Mesenchymal stem cell (in vitro differentiated cells and primary cell): Measurements from ENCODE around the gene DIS3L2.

ENCODE experiments used
- DNase-seq: peaks from one replicate; pipeline ENCODE4 v3.0.0-alpha.2; 2013
- H2AFZ ChIP-seq: one replicate; pipeline ENCODE4 v1.6.1; 2013; ENCODE audit warnings: low read depth, mild to moderate bottlenecking, control low read depth, inconsistent platforms, low read length, moderate library complexity
- H2AK5ac ChIP-seq: 2 replicates; pipeline ENCODE4 v1.6.1; 2013; ENCODE audit warnings: low read length, moderate library complexity, mild to moderate bottlenecking, inconsistent platforms; ENCODE audit not compliant: severe bottlenecking
- H2BK120ac ChIP-seq: one replicate; pipeline ENCODE4 v1.6.1; 2013; ENCODE audit warnings: low read depth, mild to moderate bottlenecking, inconsistent platforms, low read length, moderate library complexity
- H2BK12ac ChIP-seq, 2 experiments: one replicate each; pipeline ENCODE4 v1.6.1; 2013; ENCODE audit warnings: inconsistent platforms in 2 of 2, low read length in 2 of 2, mild to moderate bottlenecking in 2 of 2, moderate library complexity in 2 of 2, control low read depth in 1 of 2
- H2BK15ac ChIP-seq: one replicate; pipeline ENCODE4 v1.6.1; 2013; ENCODE audit warnings: mild to moderate bottlenecking, low read depth, inconsistent platforms; ENCODE audit not compliant: poor library complexity, severe bottlenecking
- H2BK5ac ChIP-seq: 2 replicates; pipeline ENCODE4 v1.6.1; 2013; ENCODE audit warnings: low read depth, mild to moderate bottlenecking, low read length, control low read depth, inconsistent platforms; ENCODE audit not compliant: poor library complexity, severe bottlenecking
- H3K14ac ChIP-seq, 2 experiments: one replicate each; pipeline ENCODE4 v1.6.1; 2013; ENCODE audit warnings: inconsistent platforms in 2 of 2, low read length in 2 of 2, control low read depth in 1 of 2, mild to moderate bottlenecking in 1 of 2, moderate library complexity in 1 of 2
- H3K18ac ChIP-seq, 2 experiments: one replicate each; pipeline ENCODE4 v1.6.1; 2013; ENCODE audit warnings: inconsistent platforms in 2 of 2, low read length in 2 of 2, control low read depth in 1 of 2, low read depth in 1 of 2, mild to moderate bottlenecking in 1 of 2
- H3K23ac ChIP-seq, 2 experiments: one replicate each; pipeline ENCODE4 v1.6.1; 2013; ENCODE audit warnings: inconsistent platforms in 2 of 2, low read length in 2 of 2, mild to moderate bottlenecking in 2 of 2, moderate library complexity in 2 of 2, control low read depth in 1 of 2
- H3K27ac ChIP-seq: 2 replicates; pipeline ENCODE4 v1.5.1; 2013; ENCODE audit warnings: mild to moderate bottlenecking, moderate library complexity, low read length, control low read depth, inconsistent platforms; ENCODE audit not compliant: poor library complexity, severe bottlenecking
- H3K27me3 ChIP-seq, 2 experiments: 2 replicates each; pipeline versions ENCODE4 v1.6.1 to v1.7.0; 2013; ENCODE audit warnings: low read length in 2 of 2, mild to moderate bottlenecking in 2 of 2, moderate library complexity in 2 of 2, control low read depth in 1 of 2, inconsistent platforms in 1 of 2; ENCODE audit not compliant: control insufficient read depth in 1 of 2, insufficient read depth in 1 of 2
- H3K36me3 ChIP-seq, 2 experiments: 2 replicates each; pipeline versions ENCODE4 v1.6.1 to v1.7.0; 2013; ENCODE audit warnings: low read length in 2 of 2, control low read depth in 1 of 2, inconsistent platforms in 1 of 2, low read depth in 1 of 2, mild to moderate bottlenecking in 1 of 2; ENCODE audit not compliant: insufficient read depth in 2 of 2, control insufficient read depth in 1 of 2
- H3K4ac ChIP-seq, 2 experiments: one replicate each; pipeline ENCODE4 v1.6.1; 2013; ENCODE audit warnings: inconsistent platforms in 2 of 2, low read length in 2 of 2, mild to moderate bottlenecking in 2 of 2, moderate library complexity in 2 of 2, control low read depth in 1 of 2, low read depth in 1 of 2
- H3K4me1 ChIP-seq: 2 replicates; pipeline ENCODE4 v1.6.1; 2013; ENCODE audit warnings: low read depth, low read length, control low read depth; ENCODE audit not compliant: control insufficient read depth, insufficient read depth
- H3K4me2 ChIP-seq: 2 replicates; pipeline ENCODE4 v1.6.1; 2013; ENCODE audit warnings: low read length, mild to moderate bottlenecking, inconsistent platforms; ENCODE audit not compliant: poor library complexity, severe bottlenecking
- H3K4me3 ChIP-seq, 2 experiments: 2 replicates each; pipeline versions ENCODE4 v1.5.1 to v1.7.0; 2013; ENCODE audit warnings: low read length in 2 of 2, mild to moderate bottlenecking in 2 of 2, control low read depth in 1 of 2, low read depth in 1 of 2; ENCODE audit not compliant: insufficient read depth in 1 of 2
- H3K79me1 ChIP-seq: replicated peaks from 2 replicates; pipeline ENCODE4 v1.6.1; 2013; ENCODE audit warnings: mild to moderate bottlenecking, control low read depth, low read length, inconsistent platforms; ENCODE audit not compliant: poor library complexity, severe bottlenecking
- H3K9ac ChIP-seq: 2 replicates; pipeline ENCODE4 v1.7.0; 2013; ENCODE audit warnings: mild to moderate bottlenecking, low read length, moderate library complexity
- H3K9me3 ChIP-seq: 2 replicates; pipeline ENCODE4 v1.7.0; 2013; ENCODE audit warnings: mild to moderate bottlenecking, low read length; ENCODE audit not compliant: control insufficient read depth
- H4K8ac ChIP-seq: one replicate; pipeline ENCODE4 v1.6.1; 2013; ENCODE audit warnings: inconsistent platforms, mild to moderate bottlenecking, low read length, moderate library complexity
- H4K91ac ChIP-seq: one replicate; pipeline ENCODE4 v1.6.1; 2013; ENCODE audit warnings: mild to moderate bottlenecking, low read length, inconsistent platforms
- WGBS: methylation state at CpG from one replicate; pipeline ENCODE4 v1.1.7; 2013; ENCODE audit warnings: mixed read lengths; 5-methylcytosine and 5-hydroxymethylcytosine counted together

DIS3L2 gene

GRCh38 chr2:232120911-232121310 is 159.4 kb downstream of the DIS3L2 start:
- Histone ChIP-seq H2AK5ac (no peak overlapping the region), H2AFZ (no peak overlapping the region), H3K9me3 (no peaks in the 10 kb centered on the region), H3K27ac (no peak overlapping the region), H3K27me3 (no peaks in the 10 kb centered on the region), H2BK12ac (no peak overlapping the region), H4K91ac (no peak overlapping the region), H3K14ac (no peak overlapping the region), H3K79me1 (peaks cover 11% of the 10 kb centered on the region), H4K8ac (no peak overlapping the region), H3K9ac (no peak overlapping the region), H2BK120ac (no peak overlapping the region), H3K4me1 (no peaks in the 10 kb centered on the region), H3K4me2 (no peak overlapping the region), H3K4ac (no peak overlapping the region), H3K4me3 (no peak overlapping the region), H2BK15ac (no peak overlapping the region), H3K36me3 (no peaks in the 10 kb centered on the region), H3K23ac (no peak overlapping the region), H2BK5ac (no peak overlapping the region), H3K18ac (no peak overlapping the region)
- DNase-seq, result no peak

- H3K36me3 ChIP-seq, result no peaks in the 10 kb centered on the region
- DNase-seq, result no peak
- H3K14ac ChIP-seq, result no peak overlapping the region
- no peak overlapping the region for H2BK15ac ChIP-seq
- no peak overlapping the region for H3K27ac ChIP-seq
- H3K4me3 ChIP-seq, result no peak overlapping the region
- H3K4me1 ChIP-seq, result no peaks in the 10 kb centered on the region
- H3K9ac ChIP-seq, result no peak overlapping the region
- no peak overlapping the region for H4K91ac ChIP-seq
- H2BK12ac ChIP-seq, result no peak overlapping the region
- H2AFZ ChIP-seq, result no peak overlapping the region
- H3K23ac ChIP-seq, result no peak overlapping the region
- no peak overlapping the region for H3K4ac ChIP-seq
- no peak overlapping the region for H2BK5ac ChIP-seq
- no peaks in the 10 kb centered on the region for H3K9me3 ChIP-seq
- no peaks in the 10 kb centered on the region for H3K27me3 ChIP-seq
- H2AK5ac ChIP-seq, result no peak overlapping the region
- H3K79me1 ChIP-seq, result peaks cover 8% of the 10 kb centered on the region
- no peak overlapping the region for H2BK120ac ChIP-seq
- no CpG with 5 or more reads among the region's 1 CpG for WGBS
- H3K4me2 ChIP-seq, result no peak overlapping the region
- no peak overlapping the region for H3K18ac ChIP-seq
- H4K8ac ChIP-seq, result no peak overlapping the region
Measured at GRCh38 chr2:232124309-232124708, 162.8 kb downstream of the DIS3L2 start.

GRCh38 chr2:232126301-232127099 is 165.0 kb downstream of the DIS3L2 start:
- no peaks in the 10 kb centered on the region for H3K9me3 ChIP-seq
- H2AFZ ChIP-seq, result no peak overlapping the region
- no peak overlapping the region for H2BK15ac ChIP-seq
- H3K36me3 ChIP-seq, result peaks cover 3 to 7% of the 10 kb centered on the region in 2 experiments
- 84% methylated on average over 4 of the region's 5 CpGs for WGBS
- H3K4ac ChIP-seq, result no peak overlapping the region
- H3K4me2 ChIP-seq, result no peak overlapping the region
- no peak overlapping the region for H3K27ac ChIP-seq
- H4K91ac ChIP-seq, result no peak overlapping the region
- no peak overlapping the region for H2AK5ac ChIP-seq
- DNase-seq, result no peak
- no peak overlapping the region for H2BK12ac ChIP-seq
- no peak overlapping the region for H4K8ac ChIP-seq
- H3K4me3 ChIP-seq, result no peak overlapping the region
- H3K18ac ChIP-seq, result no peak overlapping the region
- H2BK5ac ChIP-seq, result no peak overlapping the region
- no peaks in the 10 kb centered on the region for H3K27me3 ChIP-seq
- no peak overlapping the region for H2BK120ac ChIP-seq
- peaks cover 7% of the 10 kb centered on the region for H3K79me1 ChIP-seq
- no peak overlapping the region for H3K23ac ChIP-seq
- no peaks in the 10 kb centered on the region for H3K4me1 ChIP-seq
- no peak overlapping the region for H3K9ac ChIP-seq
- no peak overlapping the region for H3K14ac ChIP-seq

GRCh38 chr2:232129483-232129882 is 168.0 kb downstream of the DIS3L2 start:
- H3K4me1 ChIP-seq, result no peaks in the 10 kb centered on the region
- H4K91ac ChIP-seq, result no peak overlapping the region
- H3K4ac ChIP-seq, result no peak overlapping the region
- no peak overlapping the region for H2BK5ac ChIP-seq
- no peak overlapping the region for H3K4me3 ChIP-seq
- H2AFZ ChIP-seq, result no peak overlapping the region
- H3K27me3 ChIP-seq, result no peaks in the 10 kb centered on the region
- H3K18ac ChIP-seq, result no peak overlapping the region
- H4K8ac ChIP-seq, result no peak overlapping the region
- no peak overlapping the region for H2AK5ac ChIP-seq
- no peak overlapping the region for H3K9ac ChIP-seq
- no peak for DNase-seq
- no peak overlapping the region for H2BK15ac ChIP-seq
- peaks cover 4% of the 10 kb centered on the region for H3K79me1 ChIP-seq
- no peak overlapping the region for H2BK120ac ChIP-seq
- 99% methylated on average over 4 of the region's 4 CpGs for WGBS
- H3K4me2 ChIP-seq, result no peak overlapping the region
- peaks cover 8 to 25% of the 10 kb centered on the region in 2 experiments for H3K36me3 ChIP-seq
- no peak overlapping the region for H3K27ac ChIP-seq
- no peak overlapping the region for H2BK12ac ChIP-seq
- no peaks in the 10 kb centered on the region for H3K9me3 ChIP-seq
- no peak overlapping the region for H3K14ac ChIP-seq
- H3K23ac ChIP-seq, result no peak overlapping the region
